ENCODE measurements around the gene BIN1.

The BIN1 gene

GRCh38 chr2:127146820-127147502 lies 40.0 kb upstream of the BIN1 start:
- H3K27ac ChIP-seq: no peak overlapping the region
- no peak for TF ChIP-seq CTCF (conservative IDR thresholded peaks at IDR 0.05)

DNA sequence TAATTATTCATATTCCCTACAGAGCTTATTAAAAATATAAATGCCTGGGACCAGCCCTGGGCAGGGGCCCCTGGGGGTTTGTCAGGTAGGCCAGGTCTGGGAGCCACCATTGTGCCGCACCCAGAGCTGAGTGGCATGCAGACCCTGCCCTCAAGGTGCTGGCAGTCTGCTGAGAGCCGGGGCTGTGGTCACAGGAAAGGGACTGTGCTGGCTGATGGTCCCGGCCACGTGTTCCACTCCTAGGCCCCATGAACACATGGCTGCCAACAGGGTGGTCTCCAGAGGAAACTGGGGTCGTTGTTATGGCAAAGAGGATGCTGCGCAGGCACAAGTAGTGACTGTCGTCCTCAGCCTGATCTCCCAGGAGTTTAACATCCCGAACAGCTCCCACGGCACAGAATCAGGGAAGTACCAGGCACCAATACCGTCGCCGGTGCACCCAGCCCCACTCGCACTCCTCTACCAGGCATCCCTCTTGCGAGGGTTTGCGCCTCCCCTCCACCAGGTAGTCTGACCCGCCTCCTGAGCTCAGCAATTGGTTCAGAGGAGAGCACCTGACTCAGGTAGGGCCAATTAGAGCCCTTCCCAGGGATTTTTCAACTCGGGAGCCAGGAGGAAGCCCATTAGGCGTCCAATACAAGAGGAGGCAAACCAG lies 39.2 kb upstream of the BIN1 start:
- TF ChIP-seq CTCF (conservative IDR thresholded peaks at IDR 0.05): no peak
- H3K27ac ChIP-seq: no peak overlapping the region

DNA sequence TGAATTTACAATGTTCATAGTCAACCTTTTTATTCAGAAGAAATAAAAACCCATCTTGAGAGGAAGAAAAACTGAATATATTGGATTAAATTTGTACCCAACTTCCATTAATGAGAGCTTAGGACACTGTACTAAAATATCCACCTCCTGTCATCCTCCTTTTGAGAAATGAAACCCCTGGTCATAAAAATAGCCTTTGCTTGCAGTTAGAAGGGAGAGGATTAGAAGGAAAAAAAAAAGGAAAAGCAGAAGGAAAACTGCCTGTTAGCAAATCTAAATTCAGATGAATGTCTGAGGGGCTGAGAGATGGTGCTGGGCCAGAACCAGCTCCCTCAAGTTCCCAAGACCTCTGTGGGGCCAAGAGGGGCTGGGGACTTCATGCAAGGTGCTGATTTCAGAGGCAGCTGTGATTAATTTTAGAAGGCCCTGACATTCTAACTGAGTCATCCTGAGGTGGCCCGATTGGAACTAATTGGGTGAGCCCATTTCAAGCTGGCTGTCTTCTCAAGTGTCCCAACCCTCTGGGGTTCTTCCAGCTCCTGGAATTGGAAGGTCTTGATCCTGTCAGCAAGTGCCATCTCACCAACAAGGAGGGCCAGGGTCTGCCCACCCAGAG lies 38.4 kb upstream of the BIN1 start:
- H3K27ac ChIP-seq: peak overlapping the region; percentile 76
- TF ChIP-seq CTCF (conservative IDR thresholded peaks at IDR 0.05): no peak

GRCh38 chr2:127143841-127144782 lies 37.2 kb upstream of the BIN1 start:
- peak overlapping the region; percentile 76 for H3K27ac ChIP-seq
- peak; percentile 18; the same call in 1 of the 2 replicates for TF ChIP-seq CTCF (conservative IDR thresholded peaks at IDR 0.05)

DNA sequence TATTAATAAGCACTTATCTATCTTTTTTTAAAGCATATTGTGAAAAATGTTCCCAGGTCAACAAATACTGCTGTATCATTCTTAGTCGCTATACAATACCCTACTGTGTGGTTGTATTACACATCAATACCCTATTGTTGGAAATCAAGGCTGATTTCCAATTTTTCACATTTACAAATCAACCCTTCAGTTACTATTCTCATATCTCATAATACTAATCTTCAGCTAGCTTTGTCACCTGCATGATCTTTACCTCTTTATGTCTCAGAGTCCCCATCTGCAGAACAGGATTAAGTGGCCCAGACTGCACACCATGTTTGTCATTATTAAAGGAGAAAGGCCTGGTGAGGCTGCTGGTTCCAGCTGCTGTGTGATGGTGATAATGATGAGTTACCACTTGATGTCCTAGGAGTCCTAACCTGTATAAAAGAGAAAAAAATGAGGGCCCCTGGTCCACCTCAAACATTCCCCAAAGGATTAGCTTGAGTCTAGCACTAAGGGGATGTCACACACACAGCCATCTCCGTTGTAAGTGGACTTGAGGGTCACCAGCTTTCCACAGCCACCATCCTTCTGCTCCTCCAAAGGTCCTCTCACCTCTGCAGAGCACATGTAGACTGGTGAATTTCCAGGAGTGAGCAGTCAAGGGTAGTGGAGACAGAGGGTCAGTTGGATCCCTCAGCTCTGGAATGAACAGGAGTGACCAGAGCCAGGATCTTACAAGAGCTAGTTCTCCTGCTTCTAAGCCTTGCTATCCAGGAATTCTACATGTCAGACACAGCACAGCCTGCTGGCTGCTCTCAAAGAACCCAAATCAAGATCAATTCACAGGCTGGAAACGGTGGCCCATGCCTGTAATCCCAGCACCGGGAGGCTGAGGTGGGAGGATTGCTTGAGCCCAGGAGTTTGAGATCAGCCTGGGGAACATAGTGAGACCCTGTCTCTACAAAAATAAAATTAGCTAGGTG lies 36.0 kb upstream of the BIN1 start:
- TF ChIP-seq CTCF (conservative IDR thresholded peaks at IDR 0.05): no peak

DNA sequence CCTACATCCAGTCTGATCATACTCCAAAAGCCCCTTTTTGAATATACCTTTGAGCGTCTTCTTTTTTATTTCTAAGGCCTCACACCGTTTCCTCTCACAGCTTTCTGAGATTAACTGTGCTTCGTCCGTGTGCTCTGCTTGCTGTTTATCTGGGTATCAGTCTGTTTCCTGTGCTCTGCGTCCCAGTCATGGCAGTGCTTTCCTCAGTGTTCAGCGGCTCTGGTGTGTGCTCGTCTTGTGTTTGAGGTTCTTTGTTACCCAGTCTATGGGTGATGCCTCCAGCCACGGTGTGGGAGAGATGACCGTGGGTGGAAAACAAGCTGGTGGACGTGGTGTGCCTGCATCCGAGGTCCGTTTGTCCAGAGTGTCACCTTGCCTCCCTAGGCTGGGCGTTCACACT lies 33.6 kb upstream of the BIN1 start:
- no peak for TF ChIP-seq CTCF (conservative IDR thresholded peaks at IDR 0.05)
- no peak overlapping the region for H3K27ac ChIP-seq

More for the DNA sequence above, 36.0 kb upstream of the BIN1 start:
- H3K27ac ChIP-seq: peak overlapping the region; percentile 76

Data from VCaP (cell line).